ENCODE results near the gene ALK.

Gene ALK

GRCh38 chr2:29382486-29382885, 538.9 kb downstream of the ALK start:
- no peaks in the 10 kb centered on the region for H3K4me1 ChIP-seq (ENCODE audit: insufficient read depth, low read length)
- no peak overlapping the region for H3K4me3 ChIP-seq (ENCODE audit: low read length)
- WGBS: 77% methylated on average over 2 of the region's 2 CpGs
- H3K9ac ChIP-seq (ENCODE audit: low read depth, low read length): no peak overlapping the region
- H3K27me3 ChIP-seq (ENCODE audit: insufficient read depth, low read length): no peaks in the 10 kb centered on the region
- no peaks in the 10 kb centered on the region for H3K36me3 ChIP-seq (ENCODE audit: insufficient read depth, low read length)
- H3K9me3 ChIP-seq (ENCODE audit: insufficient read depth, low read depth, low read length): no peaks in the 10 kb centered on the region
- no peak overlapping the region for H3K27ac ChIP-seq (ENCODE audit: low read depth, low read length)

DNA sequence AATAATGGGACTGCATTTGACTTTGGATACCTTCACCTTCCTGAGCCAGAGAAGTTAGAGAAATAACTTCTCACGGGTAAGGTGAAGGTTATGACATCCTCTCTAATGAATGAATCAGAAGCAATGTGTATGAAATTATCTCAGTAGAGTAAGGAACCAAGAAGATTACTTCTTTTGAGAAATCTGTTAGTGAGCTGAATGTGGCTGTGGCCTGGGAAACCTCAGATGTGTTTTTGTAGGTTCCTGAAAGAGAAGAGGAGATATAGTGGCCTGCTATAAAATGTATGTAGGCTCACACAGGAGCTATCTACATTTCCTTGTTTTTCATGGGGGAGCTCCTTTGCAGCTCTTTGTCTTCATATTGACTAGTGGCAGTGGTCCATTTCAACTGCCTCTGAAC, 543.6 kb downstream of the ALK start:
- Histone ChIP-seq H3K9ac (ENCODE audit: low read depth, low read length) (no peak overlapping the region), H3K4me1 (ENCODE audit: insufficient read depth, low read length) (peaks cover 6% of the 10 kb centered on the region), H3K4me3 (ENCODE audit: low read length) (no peak overlapping the region), H3K27me3 (ENCODE audit: insufficient read depth, low read length) (no peaks in the 10 kb centered on the region), H3K9me3 (ENCODE audit: insufficient read depth, low read depth, low read length) (no peaks in the 10 kb centered on the region), H3K36me3 (ENCODE audit: insufficient read depth, low read length) (no peaks in the 10 kb centered on the region), H3K27ac (ENCODE audit: low read depth, low read length) (no peak overlapping the region)
- WGBS: 82% methylated on average over 1 of the region's 1 CpG

- Histone ChIP-seq H3K9ac (ENCODE audit: low read depth, low read length) (no peak overlapping the region), H3K27ac (ENCODE audit: low read depth, low read length) (no peak overlapping the region), H3K4me1 (ENCODE audit: insufficient read depth, low read length) (peaks cover 6% of the 10 kb centered on the region), H3K9me3 (ENCODE audit: insufficient read depth, low read depth, low read length) (no peaks in the 10 kb centered on the region), H3K36me3 (ENCODE audit: insufficient read depth, low read length) (no peaks in the 10 kb centered on the region), H3K4me3 (ENCODE audit: low read length) (no peak overlapping the region), H3K27me3 (ENCODE audit: insufficient read depth, low read length) (no peaks in the 10 kb centered on the region)
- WGBS: 87% methylated on average over 2 of the region's 2 CpGs
These were observed 544.8 kb downstream of the ALK start for GRCh38 chr2:29376541-29376940.

- Histone ChIP-seq H3K4me1 (ENCODE audit: insufficient read depth, low read length) (peaks cover 6% of the 10 kb centered on the region), H3K36me3 (ENCODE audit: insufficient read depth, low read length) (no peaks in the 10 kb centered on the region), H3K27ac (ENCODE audit: low read depth, low read length) (no peak overlapping the region), H3K27me3 (ENCODE audit: insufficient read depth, low read length) (no peaks in the 10 kb centered on the region), H3K9ac (ENCODE audit: low read depth, low read length) (no peak overlapping the region), H3K9me3 (ENCODE audit: insufficient read depth, low read depth, low read length) (no peaks in the 10 kb centered on the region), H3K4me3 (ENCODE audit: low read length) (no peak overlapping the region)
- WGBS: 89% methylated on average over 3 of the region's 3 CpGs
These were observed 545.5 kb downstream of the ALK start for GRCh38 chr2:29375843-29376242.

DNA sequence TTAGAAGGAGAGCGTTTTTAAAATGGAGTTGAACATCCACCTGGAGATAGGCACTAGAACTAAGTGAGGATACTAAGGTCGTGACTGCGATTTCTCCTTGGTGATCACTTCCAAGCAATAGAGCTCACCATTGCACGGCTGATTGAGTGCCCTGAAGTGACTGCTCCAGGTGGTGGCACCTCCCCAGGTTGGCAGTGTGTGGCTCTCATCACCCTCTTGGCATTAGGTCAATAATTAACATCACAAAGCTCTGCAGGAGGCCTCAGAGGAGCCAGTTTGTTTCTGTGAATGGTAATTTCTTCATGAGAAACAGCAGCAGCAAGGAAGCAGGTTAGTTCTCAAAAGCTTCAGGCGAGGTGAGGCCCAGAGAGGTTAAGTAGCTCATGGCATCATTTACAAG, 546.6 kb downstream of the ALK start:
- no peak overlapping the region for H3K4me3 ChIP-seq (ENCODE audit: low read length)
- no peak overlapping the region for H3K9ac ChIP-seq (ENCODE audit: low read depth, low read length)
- no peak overlapping the region for H3K27ac ChIP-seq (ENCODE audit: low read depth, low read length)
- WGBS: 79% methylated on average over 5 of the region's 5 CpGs
- no peaks in the 10 kb centered on the region for H3K9me3 ChIP-seq (ENCODE audit: insufficient read depth, low read depth, low read length)
- no peaks in the 10 kb centered on the region for H3K27me3 ChIP-seq (ENCODE audit: insufficient read depth, low read length)
- H3K36me3 ChIP-seq (ENCODE audit: insufficient read depth, low read length): no peaks in the 10 kb centered on the region
- H3K4me1 ChIP-seq (ENCODE audit: insufficient read depth, low read length): peaks cover 6% of the 10 kb centered on the region

DNA sequence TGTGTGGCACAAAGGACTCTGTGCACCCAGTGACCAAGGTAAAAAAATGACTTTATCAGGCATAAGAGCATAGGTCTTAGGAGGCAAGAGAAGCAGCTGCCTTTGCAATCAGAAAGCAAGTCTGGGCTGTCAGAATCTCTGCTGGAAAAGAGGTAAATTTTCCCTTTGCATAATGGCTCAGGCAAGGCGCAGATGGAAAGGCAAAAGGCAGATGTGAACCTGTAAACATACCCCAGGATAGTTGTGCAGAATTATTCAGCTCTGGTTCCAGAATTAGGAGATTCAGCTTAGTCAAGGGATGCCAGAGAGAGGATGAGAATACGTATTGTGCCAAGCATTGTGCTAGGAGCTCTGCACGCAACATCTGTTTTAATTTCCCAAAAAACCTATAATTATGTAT, 547.5 kb downstream of the ALK start:
- H3K9me3 ChIP-seq (ENCODE audit: insufficient read depth, low read depth, low read length): no peaks in the 10 kb centered on the region
- 96% methylated on average over 2 of the region's 3 CpGs for WGBS
- no peak overlapping the region for H3K4me3 ChIP-seq (ENCODE audit: low read length)
- no peak overlapping the region for H3K9ac ChIP-seq (ENCODE audit: low read depth, low read length)
- no peak overlapping the region for H3K27ac ChIP-seq (ENCODE audit: low read depth, low read length)
- H3K27me3 ChIP-seq (ENCODE audit: insufficient read depth, low read length): no peaks in the 10 kb centered on the region
- peaks cover 6% of the 10 kb centered on the region for H3K4me1 ChIP-seq (ENCODE audit: insufficient read depth, low read length)
- no peaks in the 10 kb centered on the region for H3K36me3 ChIP-seq (ENCODE audit: insufficient read depth, low read length)

DNA sequence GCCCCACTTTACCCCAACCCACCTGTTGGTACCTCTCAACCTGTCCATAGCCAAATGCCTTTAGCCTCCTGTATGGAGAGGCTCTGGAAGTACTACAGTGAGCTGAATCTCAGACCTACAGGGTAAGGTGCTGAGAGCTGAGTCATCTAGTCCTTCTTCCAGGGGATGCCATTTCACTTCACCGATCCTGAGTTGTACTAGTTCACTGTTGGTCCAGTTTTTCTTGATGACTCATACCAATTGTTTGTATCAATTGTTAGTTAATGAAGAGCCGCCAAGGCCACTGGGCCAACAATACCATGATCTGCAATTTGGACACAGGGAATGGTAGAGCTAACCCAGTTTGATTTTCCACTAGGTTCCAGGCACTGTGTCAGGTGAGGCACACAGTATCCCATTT, 549.2 kb downstream of the ALK start:
- H3K36me3 ChIP-seq (ENCODE audit: insufficient read depth, low read length): no peaks in the 10 kb centered on the region
- 96% methylated on average over 2 of the region's 2 CpGs for WGBS
- no peaks in the 10 kb centered on the region for H3K27me3 ChIP-seq (ENCODE audit: insufficient read depth, low read length)
- H3K27ac ChIP-seq (ENCODE audit: low read depth, low read length): no peak overlapping the region
- H3K9me3 ChIP-seq (ENCODE audit: insufficient read depth, low read depth, low read length): no peaks in the 10 kb centered on the region
- H3K4me1 ChIP-seq (ENCODE audit: insufficient read depth, low read length): peaks cover 6% of the 10 kb centered on the region
- H3K4me3 ChIP-seq (ENCODE audit: low read length): no peak overlapping the region
- H3K9ac ChIP-seq (ENCODE audit: low read depth, low read length): no peak overlapping the region

DNA sequence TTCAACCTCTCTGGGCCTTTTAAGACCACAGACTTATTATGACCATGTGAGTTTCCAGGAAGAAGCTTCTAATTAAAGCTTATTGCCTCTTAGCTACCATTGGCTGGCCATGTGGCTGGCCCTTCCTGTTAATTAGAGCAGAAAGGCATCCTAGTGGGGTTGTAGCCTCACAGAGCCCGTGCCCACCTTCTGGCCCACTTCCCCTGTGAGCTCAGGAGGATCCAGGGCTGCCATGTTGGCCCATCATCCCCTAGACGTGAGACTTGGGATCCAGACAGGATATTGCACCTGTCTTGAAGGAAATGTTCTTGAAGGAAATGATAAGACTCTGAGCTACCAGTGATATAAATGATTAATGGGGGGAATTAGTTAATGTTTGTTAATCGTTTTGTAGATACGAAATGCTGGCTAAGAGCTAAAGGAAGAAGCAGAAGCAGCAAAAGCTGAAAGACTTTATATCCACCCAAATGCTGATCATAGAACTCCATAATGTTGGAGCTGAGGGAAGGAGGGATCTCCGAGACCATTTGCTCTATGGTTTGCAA, 550.7 kb downstream of the ALK start:
- H3K9me3 ChIP-seq (ENCODE audit: insufficient read depth, low read depth, low read length): no peaks in the 10 kb centered on the region
- 90% methylated on average over 5 of the region's 5 CpGs for WGBS
- no peak overlapping the region for H3K27ac ChIP-seq (ENCODE audit: low read depth, low read length)

DNA sequence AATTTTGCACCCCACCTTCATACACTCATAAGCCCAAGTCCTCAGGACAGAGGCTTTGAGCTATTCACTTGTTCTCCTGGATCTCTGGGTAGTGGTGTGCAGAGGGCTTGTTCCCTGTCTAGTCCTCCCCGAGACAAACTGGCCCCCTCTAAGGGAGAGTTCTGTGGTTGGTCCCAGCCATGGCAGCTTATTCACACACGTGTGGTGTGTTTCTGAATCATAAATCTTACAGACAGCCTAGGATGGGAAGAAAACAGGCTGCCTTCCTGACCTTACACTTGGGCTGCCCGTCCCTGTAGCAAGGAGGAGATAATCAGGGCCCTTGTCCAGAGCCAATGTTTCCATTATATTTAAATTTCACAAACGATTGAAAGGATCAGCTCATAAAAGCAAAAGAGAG, 551.2 kb downstream of the ALK start:
- no peaks in the 10 kb centered on the region for H3K36me3 ChIP-seq (ENCODE audit: insufficient read depth, low read length)
- H3K9me3 ChIP-seq (ENCODE audit: insufficient read depth, low read depth, low read length): no peaks in the 10 kb centered on the region
- peaks cover 6% of the 10 kb centered on the region for H3K4me1 ChIP-seq (ENCODE audit: insufficient read depth, low read length)
- H3K27me3 ChIP-seq (ENCODE audit: insufficient read depth, low read length): no peaks in the 10 kb centered on the region
- no peak overlapping the region for H3K9ac ChIP-seq (ENCODE audit: low read depth, low read length)
- H3K4me3 ChIP-seq (ENCODE audit: low read length): no peak overlapping the region
- 88% methylated on average over 4 of the region's 4 CpGs for WGBS
- H3K27ac ChIP-seq (ENCODE audit: low read depth, low read length): no peak overlapping the region

More for the DNA sequence above, 550.7 kb downstream of the ALK start:
- H3K27me3 ChIP-seq (ENCODE audit: insufficient read depth, low read length): no peaks in the 10 kb centered on the region
- no peaks in the 10 kb centered on the region for H3K36me3 ChIP-seq (ENCODE audit: insufficient read depth, low read length)
- no peak overlapping the region for H3K4me3 ChIP-seq (ENCODE audit: low read length)
- H3K9ac ChIP-seq (ENCODE audit: low read depth, low read length): no peak overlapping the region
- peaks cover 6% of the 10 kb centered on the region for H3K4me1 ChIP-seq (ENCODE audit: insufficient read depth, low read length)

DNA sequence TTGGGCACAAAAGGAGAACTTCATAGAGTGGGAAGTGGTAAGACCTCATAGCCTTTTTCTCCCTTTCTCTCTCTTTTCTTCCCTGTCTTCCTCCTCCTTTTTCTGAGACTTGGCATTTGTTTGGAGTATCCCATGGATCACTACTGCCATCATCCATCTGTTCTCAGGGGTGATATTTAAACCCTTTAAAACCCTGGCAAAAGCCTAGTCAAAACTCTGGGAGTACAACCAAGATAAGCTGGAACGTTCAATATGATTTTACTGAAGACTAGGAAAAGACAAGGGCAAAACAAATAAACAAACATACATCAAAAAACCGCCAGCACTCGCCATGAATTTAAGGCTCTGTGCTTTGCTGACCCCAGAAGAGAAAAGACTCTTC, 552.7 kb downstream of the ALK start:
- Histone ChIP-seq H3K27me3 (ENCODE audit: insufficient read depth, low read length) (no peaks in the 10 kb centered on the region), H3K4me1 (ENCODE audit: insufficient read depth, low read length) (no peaks in the 10 kb centered on the region), H3K9ac (ENCODE audit: low read depth, low read length) (no peak overlapping the region), H3K4me3 (ENCODE audit: low read length) (no peak overlapping the region), H3K36me3 (ENCODE audit: insufficient read depth, low read length) (no peaks in the 10 kb centered on the region), H3K9me3 (ENCODE audit: insufficient read depth, low read depth, low read length) (no peaks in the 10 kb centered on the region), H3K27ac (ENCODE audit: low read depth, low read length) (no peak overlapping the region)
- 98% methylated on average over 3 of the region's 3 CpGs for WGBS

DNA sequence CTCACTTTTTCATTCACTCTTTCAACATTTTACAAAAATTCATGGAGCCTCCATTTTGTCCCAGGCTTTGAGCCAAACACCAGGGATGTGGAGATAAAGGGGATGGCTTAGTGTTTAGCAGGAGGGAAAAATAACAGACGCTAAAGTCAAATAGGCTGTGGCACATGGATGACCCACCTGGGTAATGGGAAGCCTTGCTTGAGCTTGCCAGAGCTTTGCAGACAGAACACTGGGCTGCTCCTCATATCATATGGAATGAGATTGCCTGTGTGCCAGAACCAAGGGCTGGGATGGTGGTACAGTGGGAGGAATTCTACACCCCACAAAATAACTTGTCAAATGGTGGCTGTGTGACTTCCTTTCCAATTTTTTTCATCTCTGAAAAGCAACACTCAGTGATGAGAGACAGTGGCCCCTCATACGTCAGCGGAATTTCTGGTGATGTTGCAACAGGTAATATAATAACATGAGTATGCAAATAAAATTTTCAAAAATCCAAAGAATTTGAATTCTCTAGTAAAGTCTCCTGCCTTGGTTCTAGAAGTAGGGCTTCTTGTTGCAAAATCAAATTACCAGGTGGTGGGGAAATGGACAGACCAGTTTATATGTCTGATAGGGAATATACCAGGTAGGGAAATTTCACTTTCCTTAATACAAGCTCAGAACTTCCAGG, 553.3 kb downstream of the ALK start:
- Histone ChIP-seq H3K4me3 (ENCODE audit: low read length) (no peak overlapping the region), H3K9ac (ENCODE audit: low read depth, low read length) (no peak overlapping the region), H3K27ac (ENCODE audit: low read depth, low read length) (no peak overlapping the region), H3K9me3 (ENCODE audit: insufficient read depth, low read depth, low read length) (no peaks in the 10 kb centered on the region), H3K36me3 (ENCODE audit: insufficient read depth, low read length) (no peaks in the 10 kb centered on the region), H3K27me3 (ENCODE audit: insufficient read depth, low read length) (no peaks in the 10 kb centered on the region), H3K4me1 (ENCODE audit: insufficient read depth, low read length) (no peaks in the 10 kb centered on the region)
- WGBS: 94% methylated on average over 1 of the region's 3 CpGs

DNA sequence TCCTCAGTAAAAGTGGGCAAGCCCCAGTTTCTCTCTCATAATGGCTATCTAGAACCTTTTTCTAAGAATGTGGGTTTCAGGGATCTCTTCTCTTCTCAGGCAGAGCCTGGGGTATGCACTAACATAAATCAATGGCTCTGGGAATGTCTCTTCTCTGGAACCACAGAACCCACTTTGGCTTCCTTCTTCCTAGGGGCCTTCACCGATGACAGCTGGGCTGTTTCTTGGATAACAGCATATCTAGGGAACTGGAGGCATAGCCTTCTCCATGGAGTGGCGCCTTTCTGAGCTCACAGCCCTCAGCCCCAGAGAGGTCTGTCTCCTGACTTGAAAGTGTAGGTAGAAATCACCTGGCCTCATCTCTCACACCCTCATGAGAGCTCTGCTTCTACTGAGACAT, 558.3 kb downstream of the ALK start:
- no peaks in the 10 kb centered on the region; the same call in 1 of the 2 replicates for H3K4me1 ChIP-seq (ENCODE audit: insufficient read depth, low read length)
- no peaks in the 10 kb centered on the region for H3K9me3 ChIP-seq (ENCODE audit: insufficient read depth, low read depth, low read length)
- no peak overlapping the region for H3K4me3 ChIP-seq (ENCODE audit: low read length)
- H3K27me3 ChIP-seq (ENCODE audit: insufficient read depth, low read length): no peaks in the 10 kb centered on the region
- H3K36me3 ChIP-seq (ENCODE audit: insufficient read depth, low read length): no peaks in the 10 kb centered on the region
- WGBS: 90% methylated on average over 2 of the region's 2 CpGs
- no peak overlapping the region for H3K9ac ChIP-seq (ENCODE audit: low read depth, low read length)
- no peak overlapping the region for H3K27ac ChIP-seq (ENCODE audit: low read depth, low read length)

Measured in HUES64 (cell line).